Mucosa of rectum (tissue), 2 donors: Measurements from ENCODE around the gene ARMC9.
"Not testable (repeated sequence)": the region's sequence is repeated elsewhere in the genome, so short reads cannot be mapped to it uniquely, and the experiment has no call there.

Source experiments
- H3K27ac ChIP-seq, 2 donors: one replicate each; pipeline ENCODE4 v1.7.0; 2013; ENCODE audit warnings: inconsistent platforms in 2 of 2, low read depth in 2 of 2, low read length in 2 of 2
- H3K27me3 ChIP-seq, 2 donors: one replicate each; pipeline ENCODE4 v1.7.0; 2013; ENCODE audit warnings: low read length in 2 of 2; ENCODE audit not compliant: control insufficient read depth in 2 of 2, insufficient read depth in 2 of 2
- H3K36me3 ChIP-seq, 2 donors: one replicate each; pipeline ENCODE4 v1.7.0; 2013; ENCODE audit warnings: low read length in 2 of 2; ENCODE audit not compliant: control insufficient read depth in 2 of 2, insufficient read depth in 2 of 2
- H3K4me1 ChIP-seq, 2 donors: one replicate each; pipeline ENCODE4 v1.7.0; 2013; ENCODE audit warnings: low read length in 2 of 2, mild to moderate bottlenecking in 1 of 2; ENCODE audit not compliant: control insufficient read depth in 2 of 2, insufficient read depth in 2 of 2
- H3K4me3 ChIP-seq, 2 donors: one replicate each; pipeline ENCODE4 v1.7.0; 2013; ENCODE audit warnings: low read length in 2 of 2
- H3K9ac ChIP-seq, 2 donors: one replicate each; pipeline ENCODE4 v1.7.0; 2013; ENCODE audit warnings: low read length in 2 of 2, low read depth in 1 of 2, mild to moderate bottlenecking in 1 of 2
- H3K9me3 ChIP-seq, 2 donors: one replicate each; pipeline ENCODE4 v1.7.0; 2013; ENCODE audit warnings: low read length in 2 of 2; ENCODE audit not compliant: control insufficient read depth in 2 of 2
- donor health status: healthy.
- donor health status: Normal muscosa, but diverticular disease.

The ARMC9 gene

GRCh38 chr2:231294571-231295362, 96.3 kb downstream of the ARMC9 start:
- H3K4me3 ChIP-seq = no peak overlapping the region
- H3K9ac ChIP-seq = no peak overlapping the region
- no peaks in the 10 kb centered on the region for H3K9me3 ChIP-seq
- H3K27ac ChIP-seq = no peak overlapping the region
- H3K4me1 ChIP-seq = peaks cover 10 to 49% of the 10 kb centered on the region in 2 donors
- H3K36me3 ChIP-seq = no peaks in the 10 kb centered on the region
- H3K27me3 ChIP-seq = no peaks in the 10 kb centered on the region

- H3K36me3 ChIP-seq = no peaks in the 10 kb centered on the region
- H3K9ac ChIP-seq = no peak overlapping the region
- H3K27me3 ChIP-seq = no peaks in the 10 kb centered on the region
- H3K4me1 ChIP-seq = peaks cover 15 to 52% of the 10 kb centered on the region in 2 donors
- no peaks in the 10 kb centered on the region for H3K9me3 ChIP-seq
- no peak overlapping the region for H3K4me3 ChIP-seq
- H3K27ac ChIP-seq = no peak overlapping the region
Measured at GRCh38 chr2:231295363-231295655, 96.9 kb downstream of the ARMC9 start.

GRCh38 chr2:231296401-231296974, 98.1 kb downstream of the ARMC9 start:
- Histone ChIP-seq H3K36me3 (no peaks in the 10 kb centered on the region), H3K27me3 (no peaks in the 10 kb centered on the region), H3K9ac (peak overlapping the region in 1 of 2 donors; percentile 47), H3K4me3 (no peak overlapping the region), H3K4me1 (peaks cover 15 to 51% of the 10 kb centered on the region in 2 donors), H3K27ac (no peak overlapping the region), H3K9me3 (no peaks in the 10 kb centered on the region)

GRCh38 chr2:231297108-231297908, 98.9 kb downstream of the ARMC9 start:
- no peaks in the 10 kb centered on the region for H3K27me3 ChIP-seq
- H3K4me1 ChIP-seq = peaks cover 15 to 48% of the 10 kb centered on the region in 2 donors
- no peak overlapping the region for H3K4me3 ChIP-seq
- peak overlapping the region; percentile 27 to 47 for H3K9ac ChIP-seq
- no peaks in the 10 kb centered on the region for H3K9me3 ChIP-seq
- H3K36me3 ChIP-seq = no peaks in the 10 kb centered on the region
- no peak overlapping the region for H3K27ac ChIP-seq

GRCh38 chr2:231298091-231298490, 99.7 kb downstream of the ARMC9 start:
- Histone ChIP-seq H3K9me3 (no peaks in the 10 kb centered on the region), H3K4me1 (peaks cover 9 to 43% of the 10 kb centered on the region in 2 donors), H3K27ac (no peak overlapping the region), H3K36me3 (no peaks in the 10 kb centered on the region), H3K4me3 (no peak overlapping the region), H3K9ac (no peak overlapping the region), H3K27me3 (no peaks in the 10 kb centered on the region)

- H3K27ac ChIP-seq = peak overlapping the region; percentile 32 to 66
Measured at GRCh38 chr2:231299267-231299666, 100.8 kb downstream of the ARMC9 start.

GRCh38 chr2:231300020-231300721, 101.7 kb downstream of the ARMC9 start:
- no peaks in the 10 kb centered on the region for H3K9me3 ChIP-seq
- peaks cover 7 to 30% of the 10 kb centered on the region in 2 donors for H3K4me1 ChIP-seq
- H3K36me3 ChIP-seq = no peaks in the 10 kb centered on the region
- peak overlapping the region; percentile 58 to 66 for H3K27ac ChIP-seq
- H3K4me3 ChIP-seq = no peak overlapping the region
- no peak overlapping the region for H3K9ac ChIP-seq
- no peaks in the 10 kb centered on the region for H3K27me3 ChIP-seq

More at GRCh38 chr2:231299267-231299666, 100.8 kb downstream of the ARMC9 start:
- H3K9ac ChIP-seq = peak overlapping the region in 1 of 2 donors; percentile 23
- H3K4me3 ChIP-seq = no peak overlapping the region
- H3K27me3 ChIP-seq = no peaks in the 10 kb centered on the region
- H3K36me3 ChIP-seq = no peaks in the 10 kb centered on the region
- H3K4me1 ChIP-seq = peaks cover 6 to 37% of the 10 kb centered on the region in 2 donors
- H3K9me3 ChIP-seq = no peaks in the 10 kb centered on the region

- Histone ChIP-seq H3K9ac (no peak overlapping the region), H3K4me3 (no peak overlapping the region), H3K27me3 (no peaks in the 10 kb centered on the region), H3K4me1 (peaks cover 10 to 34% of the 10 kb centered on the region in 2 donors), H3K36me3 (no peaks in the 10 kb centered on the region), H3K9me3 (no peaks in the 10 kb centered on the region), H3K27ac (peak overlapping the region in 1 of 2 donors; percentile 66)
Measured at GRCh38 chr2:231300722-231301076, 102.3 kb downstream of the ARMC9 start.

GRCh38 chr2:231304259-231304658, 105.8 kb downstream of the ARMC9 start:
- H3K27me3 ChIP-seq, H3K9ac ChIP-seq, H3K36me3 ChIP-seq, H3K4me3 ChIP-seq, H3K9me3 ChIP-seq, H3K27ac ChIP-seq: not testable (repeated sequence)
- H3K4me1 ChIP-seq = peaks cover 15 to 21% of the 10 kb centered on the region in 2 donors
